H9 (cell line): Measurements from ENCODE around the gene PFN1. TPM values are rescaled to one million over a fixed set of nuclear protein-coding genes. Genes with fewer than 3 reads are reported as not detected.

Experiments used
- DNase-seq: peaks from one replicate; pipeline ENCODE4 v3.0.0-alpha.2; 2017
- H2AFZ ChIP-seq: one replicate; pipeline ENCODE4 v1.6.1; 2013; ENCODE audit warnings: mild to moderate bottlenecking, low read length, control low read depth, moderate library complexity
- H2AK5ac ChIP-seq: 2 replicates; pipeline ENCODE4 v1.6.1; 2013; ENCODE audit warnings: low read length, control low read depth, mixed read lengths; ENCODE audit not compliant: insufficient read length
- H2BK120ac ChIP-seq: one replicate; pipeline ENCODE4 v1.6.1; 2013; ENCODE audit warnings: low read depth, mild to moderate bottlenecking, low read length, control low read depth, inconsistent platforms; ENCODE audit not compliant: poor library complexity, severe bottlenecking
- H2BK12ac ChIP-seq: 2 replicates; pipeline ENCODE4 v1.6.1; 2013; ENCODE audit warnings: low read length, control low read depth, mixed read lengths, low read depth; ENCODE audit not compliant: insufficient read length
- H2BK15ac ChIP-seq: 2 replicates; pipeline ENCODE4 v1.6.1; 2013; ENCODE audit warnings: low read depth, low read length, control low read depth
- H2BK20ac ChIP-seq: one replicate; pipeline ENCODE4 v1.6.1; 2013; ENCODE audit warnings: low read depth, mild to moderate bottlenecking, low read length, control low read depth, inconsistent platforms; ENCODE audit not compliant: poor library complexity, severe bottlenecking
- H2BK5ac ChIP-seq: 2 replicates; pipeline ENCODE4 v1.6.1; 2013; ENCODE audit warnings: low read length, control low read depth, mixed read lengths; ENCODE audit not compliant: insufficient read length
- H3K14ac ChIP-seq: 2 replicates; pipeline ENCODE4 v1.6.1; 2013; ENCODE audit warnings: low read length, control low read depth; ENCODE audit not compliant: insufficient read depth
- H3K18ac ChIP-seq: 2 replicates; pipeline ENCODE4 v1.6.1; 2013; ENCODE audit warnings: low read depth, mild to moderate bottlenecking, mixed read lengths, low read length, control low read depth; ENCODE audit not compliant: insufficient read length
- H3K23ac ChIP-seq: 2 replicates; pipeline ENCODE4 v1.6.1; 2013; ENCODE audit warnings: low read length, control low read depth, mixed read lengths, low read depth; ENCODE audit not compliant: insufficient read length
- H3K23me2 ChIP-seq: 2 replicates; pipeline ENCODE4 v1.6.1; 2013; ENCODE audit warnings: low read depth, mild to moderate bottlenecking, mixed read lengths, low read length, control low read depth; ENCODE audit not compliant: insufficient read length, poor library complexity, severe bottlenecking
- H3K27ac ChIP-seq: 2 replicates; pipeline ENCODE4 v1.5.1; 2013; ENCODE audit warnings: low read length, control low read depth, mixed read lengths, low read depth; ENCODE audit not compliant: insufficient read length
- H3K27me3 ChIP-seq: 2 replicates; pipeline ENCODE4 v1.6.1; 2013; ENCODE audit warnings: low read length, control low read depth, inconsistent platforms; ENCODE audit not compliant: insufficient read depth
- H3K4ac ChIP-seq: 2 replicates; pipeline ENCODE4 v1.6.1; 2013; ENCODE audit warnings: low read depth, mild to moderate bottlenecking, control low read depth, inconsistent platforms, low read length, moderate library complexity
- H3K4me1 ChIP-seq: 2 replicates; pipeline ENCODE4 v1.6.1; 2013; ENCODE audit warnings: low read length, control low read depth, inconsistent platforms; ENCODE audit not compliant: insufficient read depth
- H3K4me2 ChIP-seq: 2 replicates; pipeline ENCODE4 v1.6.1; 2013; ENCODE audit warnings: low read length, control low read depth, mixed read lengths; ENCODE audit not compliant: insufficient read length, insufficient read depth
- H3K56ac ChIP-seq: 2 replicates; pipeline ENCODE4 v1.6.1; 2013; ENCODE audit warnings: low read depth, mild to moderate bottlenecking, mixed read lengths, low read length, control low read depth; ENCODE audit not compliant: insufficient read length
- H3K79me1 ChIP-seq: 2 replicates; pipeline ENCODE4 v1.6.1; 2013; ENCODE audit warnings: low read depth, mild to moderate bottlenecking, moderate library complexity, low read length, control low read depth, inconsistent platforms; ENCODE audit not compliant: insufficient read depth, poor library complexity, severe bottlenecking
- H3K79me2 ChIP-seq: 2 replicates; pipeline ENCODE4 v1.6.1; 2013; ENCODE audit warnings: low read length, control low read depth, inconsistent platforms; ENCODE audit not compliant: insufficient read depth
- H3K9ac ChIP-seq: 2 replicates; pipeline ENCODE4 v1.6.1; 2013; ENCODE audit warnings: low read length, control low read depth, mixed read lengths; ENCODE audit not compliant: insufficient read length; ENCODE audit errors: extremely low read depth
- H3K9me3 ChIP-seq: one replicate; pipeline ENCODE4 v1.6.1; 2013; ENCODE audit warnings: low read depth, low read length, inconsistent platforms; ENCODE audit not compliant: control insufficient read depth
- H3T11ph ChIP-seq: one replicate; pipeline ENCODE4 v1.6.1; 2013; ENCODE audit warnings: mild to moderate bottlenecking, low read length, control low read depth, inconsistent platforms
- H4K20me1 ChIP-seq: one replicate; pipeline ENCODE4 v1.6.1; 2013; ENCODE audit not compliant: control insufficient read depth, insufficient read length, insufficient read depth
- H4K5ac ChIP-seq: 2 replicates; pipeline ENCODE4 v1.6.1; 2013; ENCODE audit warnings: low read depth, mild to moderate bottlenecking, mixed read lengths, low read length, control low read depth; ENCODE audit not compliant: insufficient read length
- H4K8ac ChIP-seq: replicated peaks from 2 replicates; pipeline ENCODE4 v1.6.1; 2013; ENCODE audit warnings: low read length, control low read depth, mixed read lengths, low read depth; ENCODE audit not compliant: insufficient read length
- H4K91ac ChIP-seq: 2 replicates; pipeline ENCODE4 v1.6.1; 2013; ENCODE audit warnings: low read depth, mild to moderate bottlenecking, moderate library complexity, mixed read lengths, low read length, control low read depth; ENCODE audit not compliant: insufficient read length
- H3K27ac Mint-ChIP-seq, 3 experiments: 2 replicates in 2 of 3; 3 replicates in 1 of 3; pipeline ENCODE4 v1.8.0; 2020 to 2021; ENCODE audit warnings: mixed read lengths in 3 of 3, mild to moderate bottlenecking in 1 of 3, moderate library complexity in 1 of 3
- H3K27me3 Mint-ChIP-seq: 2 replicates; pipeline ENCODE4 v1.8.0; 2021; ENCODE audit warnings: low read depth, mild to moderate bottlenecking, moderate library complexity, mixed read lengths
- H3K36me3 Mint-ChIP-seq, 3 experiments: 2 replicates in 2 of 3; 3 replicates in 1 of 3; pipeline ENCODE4 v1.8.0; 2020 to 2021; ENCODE audit warnings: low read depth in 3 of 3, mixed read lengths in 3 of 3; ENCODE audit not compliant: insufficient read depth in 1 of 3
- H3K4me1 Mint-ChIP-seq, 2 experiments: 2 replicates each; pipeline ENCODE4 v1.8.0; 2020; ENCODE audit warnings: mixed read lengths in 2 of 2
- H3K4me3 Mint-ChIP-seq, 2 experiments: 2 replicates in 1 of 2; 3 replicates in 1 of 2; pipeline ENCODE4 v1.8.0; 2020 to 2021; ENCODE audit warnings: mild to moderate bottlenecking in 2 of 2, mixed read lengths in 2 of 2, moderate library complexity in 1 of 2
- H3K9me3 Mint-ChIP-seq, 2 experiments: 2 replicates in 1 of 2; 3 replicates in 1 of 2; pipeline ENCODE4 v1.8.0; 2020; ENCODE audit warnings: mild to moderate bottlenecking in 2 of 2, mixed read lengths in 2 of 2, moderate library complexity in 1 of 2
- CTCF ChIP-seq: fragments of 200-600 bp; sonication (generic); conservative IDR thresholded peaks from 3 replicates; pipeline ENCODE4 v1.8.0; 2021; ENCODE audit warnings: antibody characterized with exemption, mild to moderate bottlenecking
- WGBS: extraction: QIAGEN DNeasy Blood & Tissue Kit; methylation state at CpG from one replicate; pipeline ENCODE4 v1.1.7; 2013; ENCODE audit warnings: missing lambda C conversion rate, low lambda C conversion rate, mixed read lengths; ENCODE audit not compliant: insufficient read length; ENCODE audit errors: extremely low coverage; 5-methylcytosine and 5-hydroxymethylcytosine counted together
- total RNA-seq: library from RNA; stranded (reverse); gene quantifications from 2 replicates; pipeline ENCODE4 v1.2.1, GENCODE V29; 2021

The PFN1 gene
- total RNA-seq, 1 experiment from 2014 or later: 1,149 TPM

GRCh38 chr17:4969047-4969550 lies 20.8 kb upstream of the PFN1 start:
- peak overlapping the region; percentile 77 for H3K4me2 ChIP-seq
- H3K18ac ChIP-seq: peak overlapping the region; percentile 46
- no peaks in the 10 kb centered on the region for H4K20me1 ChIP-seq
- H3K27ac ChIP-seq: no peak overlapping the region
- no peaks in the 10 kb centered on the region; the same call in 1 of the 2 replicates for H3K27me3 ChIP-seq
- peaks cover 10% of the 10 kb centered on the region; the same call in 1 of the 2 replicates for H3K4me1 ChIP-seq
- no peak for TF ChIP-seq CTCF
- H3T11ph ChIP-seq: no peak overlapping the region
- Mint-ChIP-seq H3K9me3 (peaks cover 5 to 21% of the 10 kb centered on the region in 2 experiments; a peak in 4 of 5 replicates), H3K36me3 (peaks cover 32 to 47% (median 47%) of the 10 kb centered on the region in 3 experiments), H3K4me1 (peaks cover 36 to 38% of the 10 kb centered on the region in 2 experiments), H3K27me3 (peaks cover 14% of the 10 kb centered on the region), H3K27ac (peak overlapping the region in 1 of 3 experiments; percentile 56; a peak in 5 of 7 replicates), H3K4me3 (no peak overlapping the region)
- no peak overlapping the region for H2BK15ac ChIP-seq
- no peaks in the 10 kb centered on the region for H3K9me3 ChIP-seq
- no peak overlapping the region for H2BK120ac ChIP-seq
- H3K14ac ChIP-seq: peak overlapping the region; percentile 94; the same call in 1 of the 2 replicates
- H3K9ac ChIP-seq: peak overlapping the region; percentile 69
- H3K79me1 ChIP-seq: peaks cover 2% of the 10 kb centered on the region
- no peak overlapping the region for H2AK5ac ChIP-seq
- H3K23me2 ChIP-seq: peaks cover 23% of the 10 kb centered on the region
- H2BK12ac ChIP-seq: no peak overlapping the region
- H3K23ac ChIP-seq: no peak overlapping the region
- DNase-seq: no peak
- H2BK5ac ChIP-seq: no peak overlapping the region
- peaks cover 2% of the 10 kb centered on the region; the same call in 1 of the 2 replicates for H3K79me2 ChIP-seq
- no peak overlapping the region for H3K4ac ChIP-seq
- H2BK20ac ChIP-seq: no peak overlapping the region
- no peak overlapping the region for H4K5ac ChIP-seq
- WGBS: no CpG with 5 or more reads among the region's 15 CpGs
- no peak overlapping the region for H3K56ac ChIP-seq
- H4K8ac ChIP-seq: no peak overlapping the region
- H4K91ac ChIP-seq: no peak overlapping the region
- H2AFZ ChIP-seq: no peak overlapping the region
